Skin of body (tissue), 2 donors: ENCODE data around the gene FBP1. TPM values are rescaled to one million over a fixed set of nuclear protein-coding genes. Genes with fewer than 3 reads are reported as not detected.
"Not testable (repeated sequence)": the region's sequence is repeated elsewhere in the genome, so short reads cannot be mapped to it uniquely, and the experiment has no call there.

ENCODE experiments used
- DNase-seq: peaks from one replicate; lab custom pipeline; 2025; lab: John Stamatoyannopoulos, UW
- total RNA-seq: library from RNA; depleted of rRNA; stranded (reverse); fragments of >200 nt; gene quantifications from one replicate; pipeline ENCODE4 v1.2.3, GENCODE V29; 2014

FBP1 gene
- total RNA-seq, 1 donor from 2014 or later, result 5.1 TPM

GRCh38 chr9:94619026-94619425, 20.3 kb downstream of the FBP1 start:
- DNase-seq, result no peak

GRCh38 chr9:94613003-94613402, 26.3 kb downstream of the FBP1 start:
- no peak for DNase-seq

- no peak for DNase-seq
Observed at GRCh38 chr9:94612071-94612470, 27.2 kb downstream of the FBP1 start.

- no peak for DNase-seq
Observed at GRCh38 chr9:94611638-94612068, 27.7 kb downstream of the FBP1 start.

GRCh38 chr9:94610181-94610606, 29.1 kb downstream of the FBP1 start:
- DNase-seq, result peak; percentile 65

GRCh38 chr9:94607423-94607691, 32.0 kb downstream of the FBP1 start:
- DNase-seq, result no peak

- no peak for DNase-seq
Observed at GRCh38 chr9:94606646-94607422, 32.5 kb downstream of the FBP1 start.

GRCh38 chr9:94603259-94604160, 35.8 kb downstream of the FBP1 start:
- DNase-seq, result peak; percentile 43

- no peak for DNase-seq
Observed at GRCh38 chr9:94602666-94603065, 36.7 kb downstream of the FBP1 start.

GRCh38 chr9:94600715-94601114, 38.6 kb downstream of the FBP1 start:
- DNase-seq, result no peak

- no peak for DNase-seq
Observed at GRCh38 chr9:94600258-94600657, 39.1 kb downstream of the FBP1 start.

GRCh38 chr9:94599102-94599501, 40.2 kb downstream of the FBP1 start:
- no peak for DNase-seq

- DNase-seq, result no peak
Observed at GRCh38 chr9:94593459-94594345, 45.6 kb downstream of the FBP1 start, which contains the start of gene FBP2. TSS of gene FBP2 (minus strand) at chr9:94593824. CDS start at chr9:94593726, 98 bp downstream.

- DNase-seq, result not testable (repeated sequence)
Observed at GRCh38 chr9:94592683-94593082, 46.6 kb downstream of the FBP1 start.

- DNase-seq, result no peak
Observed at GRCh38 chr9:94591876-94592275, 47.4 kb downstream of the FBP1 start.

GRCh38 chr9:94591046-94591545, 48.2 kb downstream of the FBP1 start:
- not testable (repeated sequence) for DNase-seq

- no peak for DNase-seq
Observed at GRCh38 chr9:94588681-94589080, 50.6 kb downstream of the FBP1 start.

GRCh38 chr9:94586814-94587213, 52.5 kb downstream of the FBP1 start:
- no peak for DNase-seq

GRCh38 chr9:94586316-94586715, 53.0 kb downstream of the FBP1 start:
- DNase-seq, result no peak

- DNase-seq, result no peak
Observed at GRCh38 chr9:94584555-94584954, 54.8 kb downstream of the FBP1 start.

- no peak for DNase-seq
Observed at GRCh38 chr9:94581728-94582127, 57.6 kb downstream of the FBP1 start.
